ENCODE data around the gene CACNA1E.

DNA sequence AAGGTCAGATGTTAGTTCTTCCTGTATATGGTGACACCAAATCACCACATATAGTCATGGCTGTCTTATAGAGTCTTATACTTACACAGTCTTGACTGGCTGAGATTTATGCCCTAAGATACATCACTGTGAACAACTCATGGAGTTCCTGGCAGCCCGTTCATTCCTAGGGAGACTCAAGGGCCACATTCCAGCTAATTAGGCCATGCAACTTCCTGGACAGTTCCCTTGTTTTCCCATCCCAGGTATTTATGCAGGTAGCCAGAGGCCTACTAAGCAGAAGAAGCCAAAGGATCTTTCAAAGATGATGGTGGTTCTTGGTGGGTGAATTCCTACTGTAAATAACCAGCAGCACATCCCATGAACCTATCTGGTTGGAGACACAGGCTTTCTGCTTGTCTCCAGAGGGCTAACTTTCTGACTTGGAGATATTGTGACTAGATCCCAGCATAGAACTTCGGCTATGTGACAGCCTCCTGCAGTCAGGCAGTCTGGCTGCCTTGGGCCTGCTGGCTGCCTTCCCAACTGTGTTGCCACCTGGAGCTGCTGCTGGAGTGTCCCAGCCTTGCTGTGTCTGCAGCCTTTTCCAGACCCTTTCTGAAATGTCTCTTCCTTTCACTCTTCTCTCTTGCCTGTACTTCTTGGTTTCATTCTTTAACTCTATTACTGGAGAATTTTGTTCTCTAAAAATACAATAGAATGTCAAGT, 283.8 kb downstream of the CACNA1E start:
- no peak for TF ChIP-seq POLR2AphosphoS5 (IDR thresholded peaks at IDR 0.05)
- TF ChIP-seq, protein P1, sequence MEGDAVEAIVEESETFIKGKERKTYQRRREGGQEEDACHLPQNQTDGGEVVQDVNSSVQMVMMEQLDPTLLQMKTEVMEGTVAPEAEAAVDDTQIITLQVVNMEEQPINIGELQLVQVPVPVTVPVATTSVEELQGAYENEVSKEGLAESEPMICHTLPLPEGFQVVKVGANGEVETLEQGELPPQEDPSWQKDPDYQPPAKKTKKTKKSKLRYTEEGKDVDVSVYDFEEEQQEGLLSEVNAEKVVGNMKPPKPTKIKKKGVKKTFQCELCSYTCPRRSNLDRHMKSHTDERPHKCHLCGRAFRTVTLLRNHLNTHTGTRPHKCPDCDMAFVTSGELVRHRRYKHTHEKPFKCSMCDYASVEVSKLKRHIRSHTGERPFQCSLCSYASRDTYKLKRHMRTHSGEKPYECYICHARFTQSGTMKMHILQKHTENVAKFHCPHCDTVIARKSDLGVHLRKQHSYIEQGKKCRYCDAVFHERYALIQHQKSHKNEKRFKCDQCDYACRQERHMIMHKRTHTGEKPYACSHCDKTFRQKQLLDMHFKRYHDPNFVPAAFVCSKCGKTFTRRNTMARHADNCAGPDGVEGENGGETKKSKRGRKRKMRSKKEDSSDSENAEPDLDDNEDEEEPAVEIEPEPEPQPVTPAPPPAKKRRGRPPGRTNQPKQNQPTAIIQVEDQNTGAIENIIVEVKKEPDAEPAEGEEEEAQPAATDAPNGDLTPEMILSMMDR (IDR thresholded peaks at IDR 0.05), result no peak
- no peak for TF ChIP-seq POLR2A (IDR thresholded peaks at IDR 0.05)
